ENCODE measurements around the gene MED25. TPM values are rescaled to one million over a fixed set of nuclear protein-coding genes. Genes with fewer than 3 reads are reported as not detected.

Gene MED25
- total RNA-seq (2014; rRNA removed), result 47.5 and 54.9 TPM in 2 replicates
- percentile 67 among the genes with signal in this experiment for Bru-seq, nascent RNA
- percentile 75 among the genes with signal in this experiment for BruChase-seq, experiment 1, labeled RNA remaining after a 6-hour chase
- BruChase-seq, experiment 2, labeled RNA remaining after a 2-hour chase, result percentile 81 among the genes with signal in this experiment
- long read RNA-seq, partial matches to known transcripts, result 59 of 78 reads
- long read RNA-seq, other reads (novel, unspliced or antisense), result 10 of 78 reads

- no peaks in the 10 kb centered on the region for H4K20me1 ChIP-seq (ENCODE audit: low read length)
- peaks cover 31% of the 10 kb centered on the region for H3K79me2 ChIP-seq (ENCODE audit: low read length)
- H3K4me3 ChIP-seq (ENCODE audit: low read length), result peak within 1 kb of the TSS; percentile 79
- peak within 1 kb of the TSS; percentile 82 for H3K9ac ChIP-seq (ENCODE audit: low read length)
- peak within 1 kb of the TSS; percentile 95 for H2AFZ ChIP-seq (ENCODE audit: low read length)
- H3K9me3 ChIP-seq (ENCODE audit: low read length), result no peaks in the 10 kb centered on the region
- CTCF ChIA-PET, result no interaction called here
- H3K9me2 ChIP-seq (replicated peaks; ENCODE audit: low read length), result no peaks in the 10 kb centered on the region
- POLR2A ChIA-PET (ENCODE audit: unreplicated experiment), result interaction anchor here (0.5 to 0.6 kb wide), 2 partner anchors 33 to 40 kb away, joined by 3 to 5 read pairs; no protein-coding TSS in a partner anchor
- ATAC-seq, result peak; percentile 72
- peak within 1 kb of the TSS; percentile 58 for H3K27ac ChIP-seq (ENCODE audit: low read length)
- peak; percentile 85 for DNase-seq
- TF ChIP-seq, protein P1, sequence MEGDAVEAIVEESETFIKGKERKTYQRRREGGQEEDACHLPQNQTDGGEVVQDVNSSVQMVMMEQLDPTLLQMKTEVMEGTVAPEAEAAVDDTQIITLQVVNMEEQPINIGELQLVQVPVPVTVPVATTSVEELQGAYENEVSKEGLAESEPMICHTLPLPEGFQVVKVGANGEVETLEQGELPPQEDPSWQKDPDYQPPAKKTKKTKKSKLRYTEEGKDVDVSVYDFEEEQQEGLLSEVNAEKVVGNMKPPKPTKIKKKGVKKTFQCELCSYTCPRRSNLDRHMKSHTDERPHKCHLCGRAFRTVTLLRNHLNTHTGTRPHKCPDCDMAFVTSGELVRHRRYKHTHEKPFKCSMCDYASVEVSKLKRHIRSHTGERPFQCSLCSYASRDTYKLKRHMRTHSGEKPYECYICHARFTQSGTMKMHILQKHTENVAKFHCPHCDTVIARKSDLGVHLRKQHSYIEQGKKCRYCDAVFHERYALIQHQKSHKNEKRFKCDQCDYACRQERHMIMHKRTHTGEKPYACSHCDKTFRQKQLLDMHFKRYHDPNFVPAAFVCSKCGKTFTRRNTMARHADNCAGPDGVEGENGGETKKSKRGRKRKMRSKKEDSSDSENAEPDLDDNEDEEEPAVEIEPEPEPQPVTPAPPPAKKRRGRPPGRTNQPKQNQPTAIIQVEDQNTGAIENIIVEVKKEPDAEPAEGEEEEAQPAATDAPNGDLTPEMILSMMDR (conservative IDR thresholded peaks at IDR 0.05; ENCODE audit: low read depth, low read length), result no peak
- TF ChIP-seq EZH2phosphoT487 (IDR thresholded peaks at IDR 0.05; ENCODE audit: borderline replicate concordance, low read length), result no peak
- no peak for TF ChIP-seq EZH2 (IDR thresholded peaks at IDR 0.05; ENCODE audit: low read length, unreplicated experiment)
- peaks cover 3% of the 10 kb centered on the region; the same call in 1 of the 2 replicates for H3K36me3 ChIP-seq (ENCODE audit: low read depth, low read length)
- H3F3A ChIP-seq (ENCODE audit: low read length, unreplicated experiment), result peaks cover 6% of the 10 kb centered on the region
- H3K27me3 ChIP-seq (ENCODE audit: low read length), result no peaks in the 10 kb centered on the region
- H3K4me1 ChIP-seq (ENCODE audit: insufficient read depth, low read length), result peaks cover 19% of the 10 kb centered on the region
- BruUV-seq (replicated peaks), result no TSS peak
- peak within 1 kb of the TSS; percentile 86 for H3K4me2 ChIP-seq (ENCODE audit: low read length)
- intact Hi-C loops (cut with micrococcal nuclease), result loop anchor here (1.0 to 5.0 kb wide), 5 partner anchors 32 to 66 kb away; partner anchors contain the start of genes AKT1S1, PNKP and TBC1D17
Observed at GRCh38 chr19:49817964-49818648, at the start of gene MED25. TSS of gene MED25 (plus strand) at chr19:49818289. CDS start at chr19:49818342, 53 bp downstream.

DNA sequence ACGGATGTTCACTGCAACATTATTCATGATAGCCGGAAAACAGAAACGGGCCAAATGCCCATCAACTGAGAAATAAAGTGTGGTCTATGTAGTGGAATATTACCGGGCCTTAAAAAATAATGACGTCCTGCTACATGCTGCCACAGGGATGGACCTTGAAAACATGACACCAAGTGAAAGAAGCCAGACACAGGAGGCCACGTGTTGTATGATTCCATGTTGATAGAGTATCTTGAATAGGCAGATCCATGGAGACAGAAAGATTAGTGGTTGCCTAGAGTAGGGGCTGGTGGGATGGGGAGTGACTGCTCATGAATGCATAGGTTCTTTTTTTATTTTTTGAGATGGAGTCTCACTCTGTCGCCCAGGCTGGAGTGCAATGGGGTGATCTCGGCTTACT lies 47.6 kb upstream of the MED25 start:
- H4K20me1 ChIP-seq (ENCODE audit: low read length), result no peaks in the 10 kb centered on the region
- no peak overlapping the region for H3K4me2 ChIP-seq (ENCODE audit: low read length)
- peaks cover 3% of the 10 kb centered on the region for H3F3A ChIP-seq (ENCODE audit: low read length, unreplicated experiment)
- no peaks in the 10 kb centered on the region for H3K27me3 ChIP-seq (ENCODE audit: low read length)
- no peak overlapping the region for H3K4me3 ChIP-seq (ENCODE audit: low read length)
- no peak overlapping the region for H2AFZ ChIP-seq (ENCODE audit: low read length)
- no peak overlapping the region for H3K27ac ChIP-seq (ENCODE audit: low read length)
- no peaks in the 10 kb centered on the region for H3K9me2 ChIP-seq (replicated peaks; ENCODE audit: low read length)
- peaks cover 56% of the 10 kb centered on the region for H3K79me2 ChIP-seq (ENCODE audit: low read length)
- H3K9me3 ChIP-seq (ENCODE audit: low read length), result no peaks in the 10 kb centered on the region
- H3K4me1 ChIP-seq (ENCODE audit: insufficient read depth, low read length), result peaks cover 19% of the 10 kb centered on the region
- no TSS peak for BruUV-seq (replicated peaks)
- ChIA-PET CTCF (no interaction called here), POLR2A (ENCODE audit: unreplicated experiment) (no interaction called here)
- no peak overlapping the region for H3K9ac ChIP-seq (ENCODE audit: low read length)
- H3K36me3 ChIP-seq (ENCODE audit: low read depth, low read length), result no peaks in the 10 kb centered on the region
- DNase-seq (no peak), ATAC-seq (no peak)
- TF ChIP-seq EZH2phosphoT487 (IDR thresholded peaks at IDR 0.05; ENCODE audit: borderline replicate concordance, low read length) (no peak), EZH2 (IDR thresholded peaks at IDR 0.05; ENCODE audit: low read length, unreplicated experiment) (no peak)
- TF ChIP-seq, protein P1 (conservative IDR thresholded peaks at IDR 0.05; ENCODE audit: low read depth, low read length), result no peak
- intact Hi-C loops (cut with micrococcal nuclease), result no loop called here
